Measurements from ENCODE around the gene SNX24. TPM values are rescaled to one million over a fixed set of nuclear protein-coding genes. Genes with fewer than 3 reads are reported as not detected.
A peak's percentile ranks its signal among the peaks of the same experiment; 100 is the strongest.

Gene SNX24
- total RNA-seq, 1 experiment from 2014 or later: 10.3 TPM

GRCh38 chr5:122985006-122985700, 139.7 kb downstream of the SNX24 start:
- Histone ChIP-seq H3K79me2 (ENCODE audit: low read length) (no peaks in the 10 kb centered on the region), H3K27me3 (ENCODE audit: low read length) (no peaks in the 10 kb centered on the region), H4K20me1 (ENCODE audit: low read length) (no peaks in the 10 kb centered on the region), H3K9me3 (ENCODE audit: low read length) (no peaks in the 10 kb centered on the region), H3K27ac (ENCODE audit: low read length) (no peak overlapping the region), H2AFZ (ENCODE audit: low read length) (no peak overlapping the region), H3K4me3 (ENCODE audit: low read length) (no peak overlapping the region), H3K9me2 (replicated peaks; ENCODE audit: low read length) (no peaks in the 10 kb centered on the region), H3F3A (ENCODE audit: low read length, unreplicated experiment) (no peaks in the 10 kb centered on the region), H3K4me1 (ENCODE audit: insufficient read depth, low read length) (no peaks in the 10 kb centered on the region), H3K9ac (ENCODE audit: low read length) (no peak overlapping the region), H3K36me3 (ENCODE audit: low read depth, low read length) (no peaks in the 10 kb centered on the region), H3K4me2 (ENCODE audit: low read length) (no peak overlapping the region)
- TF ChIP-seq EZH2 (IDR thresholded peaks at IDR 0.05; ENCODE audit: low read length, unreplicated experiment): no peak
- TF ChIP-seq, protein P1, sequence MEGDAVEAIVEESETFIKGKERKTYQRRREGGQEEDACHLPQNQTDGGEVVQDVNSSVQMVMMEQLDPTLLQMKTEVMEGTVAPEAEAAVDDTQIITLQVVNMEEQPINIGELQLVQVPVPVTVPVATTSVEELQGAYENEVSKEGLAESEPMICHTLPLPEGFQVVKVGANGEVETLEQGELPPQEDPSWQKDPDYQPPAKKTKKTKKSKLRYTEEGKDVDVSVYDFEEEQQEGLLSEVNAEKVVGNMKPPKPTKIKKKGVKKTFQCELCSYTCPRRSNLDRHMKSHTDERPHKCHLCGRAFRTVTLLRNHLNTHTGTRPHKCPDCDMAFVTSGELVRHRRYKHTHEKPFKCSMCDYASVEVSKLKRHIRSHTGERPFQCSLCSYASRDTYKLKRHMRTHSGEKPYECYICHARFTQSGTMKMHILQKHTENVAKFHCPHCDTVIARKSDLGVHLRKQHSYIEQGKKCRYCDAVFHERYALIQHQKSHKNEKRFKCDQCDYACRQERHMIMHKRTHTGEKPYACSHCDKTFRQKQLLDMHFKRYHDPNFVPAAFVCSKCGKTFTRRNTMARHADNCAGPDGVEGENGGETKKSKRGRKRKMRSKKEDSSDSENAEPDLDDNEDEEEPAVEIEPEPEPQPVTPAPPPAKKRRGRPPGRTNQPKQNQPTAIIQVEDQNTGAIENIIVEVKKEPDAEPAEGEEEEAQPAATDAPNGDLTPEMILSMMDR (conservative IDR thresholded peaks at IDR 0.05; ENCODE audit: low read depth, low read length): no peak
- no peak for TF ChIP-seq EZH2phosphoT487 (IDR thresholded peaks at IDR 0.05; ENCODE audit: borderline replicate concordance, low read length)
- no TSS peak for BruUV-seq (replicated peaks)
- DNase-seq: peak; percentile 12
- ATAC-seq: no peak; the same call in 1 of the 2 replicates
- intact Hi-C loops (cut with micrococcal nuclease): no loop called here
- CTCF ChIA-PET: no interaction called here
- POLR2A ChIA-PET (ENCODE audit: unreplicated experiment): no interaction called here

- intact Hi-C loops (cut with micrococcal nuclease): no loop called here
- H3K9ac ChIP-seq (ENCODE audit: low read length): no peak overlapping the region
- H3K27ac ChIP-seq (ENCODE audit: low read length): no peak overlapping the region
- H3F3A ChIP-seq (ENCODE audit: low read length, unreplicated experiment): no peaks in the 10 kb centered on the region
- DNase-seq (no peak), ATAC-seq (no peak)
- TF ChIP-seq EZH2 (IDR thresholded peaks at IDR 0.05; ENCODE audit: low read length, unreplicated experiment): no peak
- TF ChIP-seq, protein P1 (conservative IDR thresholded peaks at IDR 0.05; ENCODE audit: low read depth, low read length): no peak
- BruUV-seq (replicated peaks): no TSS peak
- H3K4me3 ChIP-seq (ENCODE audit: low read length): no peak overlapping the region
- no peak overlapping the region for H2AFZ ChIP-seq (ENCODE audit: low read length)
- no peaks in the 10 kb centered on the region for H3K9me2 ChIP-seq (replicated peaks; ENCODE audit: low read length)
- no peaks in the 10 kb centered on the region for H3K27me3 ChIP-seq (ENCODE audit: low read length)
- no peaks in the 10 kb centered on the region for H3K79me2 ChIP-seq (ENCODE audit: low read length)
- no peaks in the 10 kb centered on the region for H3K4me1 ChIP-seq (ENCODE audit: insufficient read depth, low read length)
- POLR2A ChIA-PET (ENCODE audit: unreplicated experiment): no interaction called here
- H3K9me3 ChIP-seq (ENCODE audit: low read length): no peaks in the 10 kb centered on the region
- H3K36me3 ChIP-seq (ENCODE audit: low read depth, low read length): no peaks in the 10 kb centered on the region
- no peaks in the 10 kb centered on the region for H4K20me1 ChIP-seq (ENCODE audit: low read length)
- H3K4me2 ChIP-seq (ENCODE audit: low read length): no peak overlapping the region
- CTCF ChIA-PET: no interaction called here
These were observed 140.7 kb downstream of the SNX24 start for GRCh38 chr5:122985954-122986721.

- CTCF ChIA-PET: no interaction called here
- Histone ChIP-seq H3F3A (ENCODE audit: low read length, unreplicated experiment) (no peaks in the 10 kb centered on the region), H3K27me3 (ENCODE audit: low read length) (no peaks in the 10 kb centered on the region), H4K20me1 (ENCODE audit: low read length) (no peaks in the 10 kb centered on the region), H3K36me3 (ENCODE audit: low read depth, low read length) (no peaks in the 10 kb centered on the region), H3K27ac (ENCODE audit: low read length) (no peak overlapping the region), H3K9me3 (ENCODE audit: low read length) (no peaks in the 10 kb centered on the region), H3K79me2 (ENCODE audit: low read length) (no peaks in the 10 kb centered on the region), H3K9ac (ENCODE audit: low read length) (no peak overlapping the region), H3K4me3 (ENCODE audit: low read length) (no peak overlapping the region), H3K9me2 (replicated peaks; ENCODE audit: low read length) (no peaks in the 10 kb centered on the region), H3K4me1 (ENCODE audit: insufficient read depth, low read length) (no peaks in the 10 kb centered on the region), H3K4me2 (ENCODE audit: low read length) (no peak overlapping the region), H2AFZ (ENCODE audit: low read length) (no peak overlapping the region)
- DNase-seq: no peak
- POLR2A ChIA-PET (ENCODE audit: unreplicated experiment): no interaction called here
- no TSS peak for BruUV-seq (replicated peaks)
- ATAC-seq: no peak
- intact Hi-C loops (cut with micrococcal nuclease): no loop called here
- TF ChIP-seq EZH2 (IDR thresholded peaks at IDR 0.05; ENCODE audit: low read length, unreplicated experiment) (no peak), EZH2phosphoT487 (IDR thresholded peaks at IDR 0.05; ENCODE audit: borderline replicate concordance, low read length) (no peak)
- TF ChIP-seq, protein P1 (conservative IDR thresholded peaks at IDR 0.05; ENCODE audit: low read depth, low read length): no peak
These were observed 150.7 kb downstream of the SNX24 start for GRCh38 chr5:122996091-122996490.

Measured in PC-3 (cell line).